K562 (cell line): ENCODE measurements around the gene ACBD5. TPM values are rescaled to one million over a fixed set of nuclear protein-coding genes. Genes with fewer than 3 reads are reported as not detected.

Source experiments
- ATF6 ChIP-seq: sonication (generic); formaldehyde crosslinking; IDR thresholded peaks from 2 replicates; pipeline ENCODE4 v1.4.0; 2020; ENCODE audit warnings: mild to moderate bottlenecking, missing genetic modification reagents
- BRD4 ChIP-seq: fragments of 200-600 bp; sonication (generic); IDR thresholded peaks from 2 replicates; pipeline ENCODE4 v1.6.1; 2017; ENCODE audit warnings: inconsistent platforms
- CTCF ChIP-seq, 3 experiments: IDR thresholded peaks in 2 of 3; conservative IDR thresholded peaks in 1 of 3; 2 replicates each; pipeline ENCODE4 v1.5.1; 2011 to 2012; ENCODE audit warnings: low read length in 3 of 3, mild to moderate bottlenecking in 3 of 3, control low read depth in 2 of 3, improper control_type of control experiment in 1 of 3, inconsistent platforms in 1 of 3, low read depth in 1 of 3, mixed read lengths in 1 of 3, moderate library complexity in 1 of 3; ENCODE audit not compliant: insufficient read depth in 2 of 3
- HES1 ChIP-seq: fragments of 450-650 bp; IDR thresholded peaks from 2 replicates; pipeline ENCODE4 v1.6.1; 2016; ENCODE audit warnings: low read depth, mild to moderate bottlenecking, moderate library complexity
- MCM2 ChIP-seq: fragments of 450-650 bp; IDR thresholded peaks from 2 replicates; pipeline ENCODE4 v1.6.1; 2017; ENCODE audit warnings: low read depth, mild to moderate bottlenecking
- MTF1 ChIP-seq: fragments of 250-450 bp; sonication (Bioruptor Pico); IDR thresholded peaks from 2 replicates; pipeline ENCODE4 v1.9.0; 2021; ENCODE audit warnings: moderate library complexity, mild to moderate bottlenecking, inconsistent platforms, borderline replicate concordance
- NCOA1 ChIP-seq: fragments of 450-650 bp; IDR thresholded peaks from 2 replicates; pipeline ENCODE4 v1.6.1; 2016; ENCODE audit warnings: low read depth
- NFRKB ChIP-seq: fragments of 450-650 bp; IDR thresholded peaks from 2 replicates; pipeline ENCODE4 v1.6.1; 2016; ENCODE audit warnings: low read depth
- NUFIP1 ChIP-seq: fragments of 450-650 bp; IDR thresholded peaks from 2 replicates; pipeline ENCODE4 v1.6.1; 2018; ENCODE audit not compliant: partially characterized antibody
- PBX2 ChIP-seq, 2 experiments: IDR thresholded peaks in 1 of 2; conservative IDR thresholded peaks in 1 of 2; 2 replicates each; pipeline ENCODE4 v1.6.1; 2016; ENCODE audit warnings: low read depth in 2 of 2, mild to moderate bottlenecking in 1 of 2, missing compliant biosample characterization in 1 of 2, missing genetic modification characterization in 1 of 2, moderate library complexity in 1 of 2
- RBBP5 ChIP-seq: fragments of 200-600 bp; sonication (generic); IDR thresholded peaks from 2 replicates; pipeline ENCODE4 v1.6.1; 2012; ENCODE audit warnings: borderline replicate concordance, mild to moderate bottlenecking, low read length, control low read depth, inconsistent platforms; ENCODE audit not compliant: insufficient read depth, poor library complexity, severe bottlenecking
- SIX5 ChIP-seq, 2 experiments: IDR thresholded peaks; 2 replicates each; pipeline ENCODE4 v1.6.1; 2011; ENCODE audit warnings: low read length in 2 of 2, borderline replicate concordance in 1 of 2, low read depth in 1 of 2, mild to moderate bottlenecking in 1 of 2, moderate library complexity in 1 of 2; ENCODE audit not compliant: insufficient read depth in 1 of 2
- SMARCA5 ChIP-seq: fragments of 450-650 bp; IDR thresholded peaks from 2 replicates; pipeline ENCODE4 v1.6.1; 2016
- XRCC4 ChIP-seq: IDR thresholded peaks from one replicate; pipeline ENCODE4 v1.6.1; 2011; ENCODE audit not compliant: insufficient read depth, insufficient read length; ENCODE audit errors: extremely low read depth
- ZHX1 ChIP-seq: fragments of 150-350 bp; conservative IDR thresholded peaks from 2 replicates; pipeline ENCODE4 v1.6.1; 2014; ENCODE audit warnings: low read length
- ZNF583 ChIP-seq: fragments of 250-450 bp; sonication (Bioruptor Pico); IDR thresholded peaks from 2 replicates; pipeline ENCODE4 v1.4.0; 2020
- polyA plus RNA-seq, 8 experiments: library from polyadenylated mRNA; depleted of rRNA in 4 of 8; stranded (reverse) in 5 of 8; unstranded in 3 of 8; fragments of >200 nt; fragmentation: Nextera tagmentation in 2 of 8; fragmentation: Illumina TruSeq in 1 of 8; extraction: Ambion mirVana in 2 of 8; extraction: Trizol in 1 of 8; gene quantifications; 2 replicates each; pipeline versions ENCODE4 v1.2.1 to v1.2.3, GENCODE V29; 2011 to 2014; ENCODE audit warnings: inconsistent platforms in 1 of 8, missing spikeins in 1 of 8
- total RNA-seq, 7 experiments: library from RNA; depleted of rRNA in 6 of 7; stranded (reverse); fragments of >200 nt in 6 of 7; fragmentation: Illumina TruSeq in 2 of 7; extraction: Trizol in 2 of 7; gene quantifications; 2 replicates each; pipeline versions ENCODE4 v1.2.1 to v1.2.3, GENCODE V29; 2011 to 2021; ENCODE audit warnings: low replicate concordance in 1 of 7

ACBD5 gene
- total and polyA plus RNA-seq, 9 of the 15 experiments (the other 6 are each of a cell fraction or from before 2014, with no cell fraction given), result 1.5 to 10.3 (median 7.8) TPM

GRCh38 chr10:27241652-27242472 is 1.3 kb upstream of the ACBD5 start (continued):
- TF ChIP-seq HES1, result no peak
- TF ChIP-seq MCM2, result no peak
- peak; percentile 54 to 66 (median 59) for TF ChIP-seq CTCF (IDR thresholded peaks at IDR 0.05 in 2 of 3, conservative IDR thresholded peaks at IDR 0.05 in 1 of 3; ENCODE audit: insufficient read depth in 2 of 3, low read depth in 1 of 3, low read length in 3 of 3)
- no peak for TF ChIP-seq ZHX1
- TF ChIP-seq NCOA1, result peak; percentile 81
- TF ChIP-seq SMARCA5, result no peak
- no peak for TF ChIP-seq BRD4
- TF ChIP-seq PBX2 (CRISPR knock-in tag; IDR thresholded peaks at IDR 0.05; ENCODE audit: low read depth), result no peak
- TF ChIP-seq PBX2 (tag; conservative IDR thresholded peaks at IDR 0.05; ENCODE audit: low read depth), result 0 out of 2 replicates have a peak, but pooled peaks have one; percentile 21
- no peak for TF ChIP-seq NUFIP1
- TF ChIP-seq NFRKB, result no peak; the same call in 1 of the 2 replicates
- no peak for TF ChIP-seq ATF6 (CRISPR knock-in tag)
- peak; percentile 85; the same call in 1 of the 2 replicates for TF ChIP-seq ZNF583 (CRISPR knock-in tag)
- TF ChIP-seq MTF1, result no peak
- TF ChIP-seq SIX5 (IDR thresholded peaks at IDR 0.05; ENCODE audit: borderline replicate concordance in 1 of 2, insufficient read depth in 1 of 2, low read depth in 1 of 2, low read length in 2 of 2), result peak; percentile 69 to 70; a peak in 3 of 4 replicates
- TF ChIP-seq RBBP5, result peak; percentile 68
- no peak for TF ChIP-seq XRCC4
